HG03342 (cell line): Measurements from ENCODE around the gene GLI3.

Experiments used
- ATAC-seq: cut with Tn5 transposase; IDR thresholded peaks from one replicate; pipeline ENCODE4 v1.9.1; 2021; ENCODE audit warnings: mild to moderate bottlenecking, moderate library complexity; ENCODE audit not compliant: unreplicated experiment

Gene GLI3

DNA sequence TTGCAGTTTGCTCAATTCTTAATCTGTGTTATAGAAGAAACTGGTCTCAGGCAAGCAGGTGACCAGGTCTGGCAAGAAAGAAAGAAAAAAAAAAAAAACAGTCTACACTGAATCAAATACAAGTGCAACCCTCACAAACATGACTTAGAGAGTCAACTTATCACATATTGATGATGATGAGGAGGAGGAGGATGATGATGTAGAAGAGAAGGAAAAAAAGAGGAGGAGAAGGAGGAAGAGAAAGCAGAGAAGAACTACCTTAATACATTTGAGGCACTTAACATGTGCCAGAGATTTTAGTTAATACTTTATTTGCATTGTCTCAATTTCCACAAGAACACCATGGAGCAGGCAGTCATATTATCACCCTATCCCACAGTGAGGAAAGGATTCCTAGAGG lies 91.5 kb downstream of the GLI3 start:
- no peak for ATAC-seq

DNA sequence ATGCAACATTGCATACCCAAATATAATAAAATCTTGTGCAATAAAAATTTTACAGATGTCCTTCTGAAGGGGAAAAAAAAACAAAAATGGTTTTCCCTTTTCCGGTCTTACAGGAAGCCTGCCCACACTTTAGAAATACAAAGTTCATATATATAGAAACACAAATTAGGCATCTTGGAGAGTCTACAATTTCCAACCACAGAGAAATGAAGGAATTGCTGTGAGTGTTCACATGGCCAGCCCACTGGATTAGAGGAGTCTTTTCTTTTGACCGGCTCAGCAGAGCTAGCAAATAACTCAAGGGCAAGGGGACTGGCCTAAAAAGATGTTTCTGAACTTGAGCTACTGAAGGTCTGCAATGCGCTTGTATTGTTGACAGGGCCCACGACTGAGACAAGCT lies 92.4 kb downstream of the GLI3 start:
- no peak for ATAC-seq

DNA sequence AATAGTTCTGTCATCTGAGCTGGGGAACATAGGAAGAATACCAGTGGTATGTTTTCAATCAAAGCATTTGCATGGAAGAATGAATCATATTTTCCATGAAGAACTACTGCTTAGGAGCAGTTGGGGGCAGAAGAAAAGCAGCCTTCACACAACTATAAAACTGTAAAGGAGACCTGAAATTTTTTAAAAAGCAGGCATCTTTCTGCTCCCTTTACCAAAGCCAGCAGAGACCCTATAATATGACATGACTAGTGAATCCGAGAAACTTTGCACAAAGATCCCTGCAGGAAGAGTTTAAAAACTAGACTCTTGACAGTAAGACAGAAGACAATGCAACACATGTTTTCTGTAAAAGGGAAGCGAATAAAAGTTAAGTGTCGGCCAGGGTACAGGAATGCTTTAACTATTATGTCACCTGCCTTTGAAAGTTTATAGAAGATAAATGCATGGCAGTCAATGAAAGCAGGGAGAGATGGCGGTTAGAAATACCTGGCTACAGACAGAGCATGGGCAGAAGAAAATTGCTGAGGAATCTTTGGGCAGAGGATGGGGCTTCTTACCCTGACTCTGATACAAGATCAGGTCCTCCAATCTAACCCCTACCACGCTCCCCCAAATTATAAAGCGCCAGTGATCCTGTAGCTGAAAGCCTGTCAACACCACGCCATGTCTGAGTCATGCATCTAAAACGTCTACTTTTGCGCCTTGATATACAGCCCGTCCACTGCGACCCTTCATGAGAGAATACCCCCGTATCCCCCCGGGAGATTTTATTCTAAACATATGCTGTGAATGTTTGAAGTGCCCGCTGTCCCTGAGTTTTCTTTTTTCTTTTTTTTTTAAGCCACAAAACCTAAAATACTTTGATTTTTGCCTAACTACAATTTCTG lies 93.1 kb downstream of the GLI3 start:
- no peak for ATAC-seq

DNA sequence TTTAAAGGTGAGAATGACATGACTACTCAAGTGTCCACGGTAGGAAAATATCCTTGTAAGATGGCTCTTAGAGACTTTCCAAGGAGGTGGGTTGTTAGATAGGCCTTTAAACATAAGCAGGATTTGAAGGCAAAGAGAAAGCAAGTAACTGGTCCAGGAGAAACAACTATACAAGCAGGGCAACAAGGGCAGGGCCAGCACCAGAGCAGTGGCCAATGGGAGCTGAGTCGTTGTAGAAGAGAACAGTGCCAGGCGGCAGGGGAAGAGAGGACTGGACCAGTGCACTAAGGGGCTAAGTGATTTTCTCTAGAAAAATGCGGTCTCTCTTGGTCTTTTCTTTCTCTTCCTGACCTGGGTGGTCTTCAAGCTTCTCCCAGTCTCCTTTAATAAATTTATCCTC lies 94.9 kb downstream of the GLI3 start:
- ATAC-seq, result no peak

DNA sequence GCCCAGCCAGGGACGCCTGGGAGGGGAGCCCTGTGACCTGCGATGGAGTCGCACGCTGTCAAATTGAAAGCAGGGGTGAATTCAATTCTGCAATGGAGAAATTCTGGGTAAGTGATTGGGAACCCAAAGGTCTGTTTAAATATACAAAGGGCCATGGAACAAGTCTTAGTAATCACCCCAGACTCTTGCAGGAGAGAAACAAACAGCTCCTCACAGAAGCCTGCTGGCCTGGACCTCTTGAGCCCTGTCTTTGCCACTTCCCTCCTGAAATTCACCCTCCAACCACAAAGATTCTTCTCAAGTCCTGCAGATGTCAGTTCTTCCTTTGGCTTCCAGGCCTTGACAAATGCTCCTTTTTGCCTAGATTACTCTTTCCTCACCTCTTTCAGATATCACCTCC lies 97.3 kb downstream of the GLI3 start:
- ATAC-seq, result no peak

DNA sequence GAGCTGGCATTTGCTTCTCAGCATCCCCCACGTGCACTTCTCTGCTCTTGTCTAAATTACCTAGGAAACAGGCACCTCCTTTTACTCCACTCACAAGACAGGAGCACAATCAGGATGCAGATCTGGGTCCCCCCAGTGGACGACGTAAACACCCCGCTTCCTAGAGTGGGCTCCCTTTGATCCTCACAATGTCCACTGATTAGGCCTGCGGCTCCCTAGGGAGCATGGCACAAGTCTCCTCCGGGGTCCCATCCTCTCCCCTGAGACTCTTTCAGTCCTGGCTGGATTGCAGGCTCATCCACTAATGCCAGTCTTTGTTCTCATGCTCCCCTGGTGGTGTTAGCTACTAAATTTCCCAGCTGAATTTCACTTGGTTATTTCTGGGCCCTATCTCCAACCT lies 98.3 kb downstream of the GLI3 start:
- no peak for ATAC-seq

DNA sequence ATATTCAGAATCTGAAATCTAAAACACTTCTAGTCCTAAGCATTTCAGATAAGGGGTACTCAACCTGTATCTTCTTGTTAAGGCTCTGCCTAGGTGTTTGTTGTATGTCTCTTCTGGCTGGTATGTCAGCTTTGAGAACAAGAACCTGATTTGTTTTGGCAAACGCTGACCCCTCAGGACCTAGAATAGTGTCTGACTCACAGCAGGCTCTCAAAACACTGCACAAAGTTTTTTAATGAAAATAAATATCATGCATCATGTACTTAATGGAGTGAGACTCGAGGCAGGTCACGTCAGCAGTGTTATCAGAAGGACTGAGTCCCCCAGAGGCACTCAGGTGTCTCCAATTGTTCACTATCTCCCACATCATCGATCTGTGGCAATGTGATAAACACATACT lies 99.1 kb downstream of the GLI3 start:
- ATAC-seq, result no peak

DNA sequence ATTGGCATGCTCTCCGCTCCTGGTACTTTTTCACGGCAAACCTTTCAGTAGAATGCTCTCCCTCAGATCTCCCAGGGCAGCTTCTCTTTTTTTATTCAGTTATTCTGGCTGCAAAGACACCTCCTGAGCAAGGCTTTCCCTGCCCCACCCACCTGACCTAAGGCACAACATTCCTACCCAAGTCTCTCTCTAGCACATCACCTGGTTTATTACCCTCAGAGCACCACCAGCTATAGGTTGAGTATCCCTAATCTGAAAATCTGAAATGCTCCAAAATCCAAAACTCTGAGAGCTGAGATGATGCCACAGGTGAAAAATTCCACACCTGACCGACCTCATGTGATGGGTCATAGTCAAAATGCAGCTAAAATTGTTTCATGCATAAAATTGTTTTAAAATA lies 99.6 kb downstream of the GLI3 start:
- no peak for ATAC-seq

DNA sequence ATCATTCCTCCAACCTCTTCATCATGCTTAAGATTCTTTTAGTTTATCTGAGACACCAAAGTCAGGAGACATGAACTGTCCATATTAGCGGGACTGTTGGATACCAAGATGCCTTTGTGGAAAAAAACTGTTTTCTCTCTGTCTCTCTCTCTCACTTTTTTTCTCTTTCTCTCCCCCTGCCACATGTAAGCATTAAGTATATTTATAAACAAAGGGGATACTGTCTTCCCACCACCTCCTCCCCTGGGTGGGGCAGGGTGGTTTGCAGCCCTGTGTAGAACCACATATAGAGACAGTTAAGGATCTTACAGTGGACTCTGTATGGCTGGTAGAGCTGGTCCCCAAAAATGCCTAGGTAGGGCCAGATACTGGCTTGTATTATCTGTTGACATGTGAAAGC lies 101.3 kb downstream of the GLI3 start:
- ATAC-seq, result no peak

DNA sequence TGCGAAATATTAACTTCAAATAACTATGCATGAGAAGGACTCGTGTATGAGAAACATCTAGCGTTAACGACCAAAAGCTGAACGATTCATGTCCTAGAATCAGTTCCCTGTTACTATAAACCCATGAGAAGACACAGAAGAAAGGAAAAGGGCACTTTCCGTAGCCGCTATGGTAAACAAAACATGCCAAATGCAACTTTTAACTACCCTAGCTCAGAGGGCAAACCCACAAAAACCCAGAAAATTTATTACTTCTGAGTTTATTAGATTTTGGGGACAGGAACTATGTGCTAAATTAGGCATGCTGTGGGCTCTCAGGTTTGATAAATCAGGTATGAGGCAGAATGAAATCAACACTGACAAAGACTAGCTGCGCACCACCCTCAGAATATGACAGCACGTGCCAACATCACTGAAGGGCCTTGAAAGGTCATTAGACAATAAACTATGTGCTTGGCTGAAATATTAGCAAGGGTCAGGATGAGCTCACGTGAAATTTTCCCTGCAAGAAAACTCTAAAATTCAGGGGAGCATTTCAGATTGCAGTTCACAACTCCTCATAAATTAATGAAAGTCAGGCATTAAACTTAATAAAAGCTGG lies 102.6 kb downstream of the GLI3 start:
- ATAC-seq, result no peak

DNA sequence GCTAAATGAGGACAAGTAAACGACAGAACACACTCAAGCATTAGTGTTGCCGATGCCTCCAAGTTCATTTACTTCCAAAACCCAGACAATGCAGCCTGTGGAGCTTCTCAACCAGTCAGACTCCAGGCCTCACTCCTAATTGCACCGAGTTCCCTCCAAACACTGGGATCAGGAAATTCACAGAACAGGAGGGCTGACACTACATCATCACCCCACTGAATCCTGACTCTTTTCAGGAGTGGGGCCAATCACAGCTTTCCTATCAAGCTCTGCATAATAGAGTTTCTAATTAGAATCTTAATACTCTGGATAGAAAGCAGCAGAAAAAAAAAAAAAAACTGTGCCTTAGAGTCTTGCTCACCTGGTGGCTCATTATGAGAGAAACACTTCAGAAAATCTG lies 103.7 kb downstream of the GLI3 start:
- no peak for ATAC-seq

DNA sequence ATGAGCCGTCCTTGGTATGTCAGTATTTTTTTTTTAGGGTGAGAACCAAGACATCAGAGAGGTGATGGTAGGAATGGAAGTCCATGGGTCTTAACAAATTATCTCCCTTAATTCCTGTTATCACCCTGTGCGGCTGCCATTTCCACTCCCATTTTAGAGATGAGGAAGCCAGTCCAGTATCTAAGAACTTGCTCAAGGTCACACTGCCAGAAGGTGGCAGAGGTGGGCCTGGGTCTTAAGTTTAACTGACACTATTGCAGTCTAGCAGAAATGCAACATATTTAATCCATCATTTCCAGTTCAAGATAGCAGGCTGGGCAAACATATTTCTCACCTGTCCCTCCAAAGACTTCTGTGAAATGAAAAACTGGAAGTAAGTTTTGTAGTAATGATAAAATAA lies 108.3 kb downstream of the GLI3 start:
- ATAC-seq, result no peak

DNA sequence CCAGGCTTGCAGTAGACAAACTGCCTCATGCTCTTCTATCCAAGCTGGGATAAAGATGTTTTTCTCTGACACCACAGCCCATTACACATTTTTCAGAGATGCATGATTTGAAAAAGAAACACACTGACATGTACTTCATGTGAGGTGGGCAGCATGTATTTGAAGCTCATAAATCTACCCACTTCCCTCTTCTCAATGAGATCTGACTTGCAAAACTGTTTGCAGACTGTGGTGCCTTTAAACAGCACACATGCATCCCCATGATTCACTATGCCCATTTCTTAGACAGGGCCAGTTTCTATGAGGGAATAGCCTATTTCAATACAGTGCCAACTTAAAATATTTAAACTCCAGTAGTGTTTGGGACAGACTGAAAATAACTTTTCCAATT lies 109.8 kb downstream of the GLI3 start:
- no peak for ATAC-seq

DNA sequence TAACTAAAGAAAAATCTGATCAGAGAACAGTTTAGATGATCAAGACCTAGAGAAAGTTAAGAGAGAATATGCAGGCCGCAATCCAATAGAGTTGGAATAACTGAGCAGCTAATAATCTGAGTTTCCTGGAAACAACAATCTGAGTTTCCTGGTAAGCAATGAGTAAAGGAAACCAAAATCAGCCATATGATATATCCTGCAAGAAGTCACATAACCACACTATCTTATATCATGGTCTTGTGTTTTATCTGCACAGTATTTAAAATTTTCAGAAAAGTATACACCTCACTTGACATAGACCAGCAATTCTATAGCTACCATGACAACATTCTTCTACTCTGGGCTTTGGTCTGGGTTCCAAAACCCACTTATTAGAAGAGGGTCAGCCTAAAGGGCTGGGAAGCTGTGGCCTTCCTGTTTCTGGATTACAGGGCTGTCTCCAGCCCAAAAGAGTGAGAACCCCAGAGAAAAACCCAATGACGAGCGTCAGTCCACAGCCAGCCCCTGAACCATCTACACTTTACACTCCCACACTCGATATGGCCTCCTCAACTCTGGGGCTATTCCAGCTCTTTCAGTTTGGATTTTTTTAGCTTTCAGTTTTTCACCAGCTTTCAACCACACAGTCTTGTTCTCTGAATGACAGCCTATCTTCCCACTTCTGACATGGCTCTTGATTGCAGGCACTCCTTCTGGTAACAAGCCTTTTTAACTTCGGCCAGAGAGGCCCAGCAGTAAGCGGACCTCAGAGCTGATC lies 110.4 kb downstream of the GLI3 start:
- ATAC-seq, result no peak

DNA sequence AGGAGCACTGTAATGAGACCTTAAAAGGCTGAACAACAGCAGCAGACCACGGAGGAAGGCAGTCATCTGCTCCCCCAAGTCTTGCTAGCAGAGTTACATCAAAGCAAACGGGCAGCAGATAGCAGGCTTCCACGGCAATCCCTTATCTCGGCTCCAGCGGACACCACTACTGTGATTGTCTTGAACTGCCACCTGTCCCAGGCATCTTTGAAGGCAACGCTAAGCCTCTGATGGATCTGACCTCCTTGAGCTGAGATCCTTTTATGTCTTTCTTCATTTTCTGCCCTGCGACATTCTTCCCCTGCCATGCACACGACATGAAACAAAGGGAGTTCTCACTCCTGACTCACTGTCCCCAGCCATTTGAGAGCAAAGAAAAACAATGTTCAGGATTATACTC lies 111.7 kb downstream of the GLI3 start:
- ATAC-seq, result no peak

DNA sequence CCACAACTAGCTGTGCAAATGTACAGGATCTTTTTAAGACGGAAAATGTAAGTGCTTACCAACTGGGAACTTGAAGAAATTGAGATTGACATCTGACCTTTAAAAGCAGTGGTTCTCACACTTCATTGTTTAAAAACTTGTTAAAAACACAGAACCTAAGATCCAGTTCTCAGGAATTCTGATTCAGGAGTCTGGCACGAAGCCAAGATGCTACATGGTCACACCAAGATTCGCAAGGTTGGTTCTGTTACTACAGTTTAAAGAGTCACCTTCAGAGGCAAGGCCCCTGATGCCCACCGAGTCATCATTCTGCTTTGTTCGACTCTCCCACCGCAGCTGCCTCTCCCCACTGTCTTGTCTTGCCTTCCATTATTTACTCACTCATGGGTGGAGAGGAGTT lies 113.3 kb downstream of the GLI3 start:
- ATAC-seq, result no peak

DNA sequence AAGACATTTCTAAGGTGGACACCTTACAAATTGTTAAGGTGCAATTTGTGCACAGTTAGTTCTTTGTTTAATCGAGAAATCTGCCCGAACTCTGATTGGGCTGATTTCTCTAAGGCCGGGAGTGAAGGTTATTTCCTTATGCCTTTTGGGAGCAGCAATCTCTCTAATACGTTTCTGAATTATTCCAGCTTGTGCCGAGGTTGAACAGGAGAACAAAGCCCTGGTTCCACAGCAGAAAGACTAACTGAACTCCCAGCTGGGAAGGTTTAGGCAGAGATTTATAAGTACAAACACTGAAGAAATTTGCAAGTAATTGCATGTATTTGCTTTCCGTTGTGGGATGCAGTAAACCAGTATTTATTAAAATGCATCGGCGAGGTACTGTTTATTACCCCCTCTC lies 116.8 kb downstream of the GLI3 start:
- no peak for ATAC-seq

DNA sequence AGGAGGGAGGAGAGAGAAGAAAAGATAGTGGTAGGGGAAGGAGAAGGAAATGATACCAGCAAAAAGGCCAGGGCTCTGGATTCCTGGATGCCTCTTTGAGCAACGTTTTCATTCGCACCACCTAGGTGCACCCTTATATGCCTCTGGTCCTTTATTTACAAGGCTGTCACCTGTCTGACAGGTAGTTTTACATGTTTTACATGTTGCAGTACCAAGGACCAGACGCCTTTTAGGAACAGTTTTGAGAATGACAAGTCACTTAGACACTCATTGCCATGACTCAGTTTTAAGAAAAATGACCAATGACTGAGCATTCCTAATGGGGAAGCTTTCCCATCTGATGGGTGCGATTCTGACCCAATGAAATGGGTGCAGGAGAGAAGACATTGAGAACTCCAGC lies 119.8 kb downstream of the GLI3 start:
- no peak for ATAC-seq

DNA sequence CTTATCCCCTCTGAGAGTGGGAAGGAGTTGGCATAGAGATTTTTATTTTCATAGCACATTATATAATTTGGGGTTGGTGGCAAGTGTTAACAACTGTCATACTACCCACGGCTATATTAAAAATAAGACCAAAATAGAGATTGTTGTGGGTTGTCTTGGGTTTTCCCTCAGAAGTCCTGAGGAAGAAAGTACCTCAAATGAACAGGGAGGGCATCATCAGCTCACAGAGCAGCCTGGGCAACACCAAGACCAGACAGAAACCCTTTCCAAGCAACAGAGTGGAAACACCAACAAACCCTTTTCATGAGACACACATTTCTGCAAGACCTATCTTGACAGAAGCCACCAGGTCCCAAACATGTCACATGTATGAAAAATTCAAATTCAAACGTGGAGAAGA lies 121.2 kb downstream of the GLI3 start:
- no peak for ATAC-seq

DNA sequence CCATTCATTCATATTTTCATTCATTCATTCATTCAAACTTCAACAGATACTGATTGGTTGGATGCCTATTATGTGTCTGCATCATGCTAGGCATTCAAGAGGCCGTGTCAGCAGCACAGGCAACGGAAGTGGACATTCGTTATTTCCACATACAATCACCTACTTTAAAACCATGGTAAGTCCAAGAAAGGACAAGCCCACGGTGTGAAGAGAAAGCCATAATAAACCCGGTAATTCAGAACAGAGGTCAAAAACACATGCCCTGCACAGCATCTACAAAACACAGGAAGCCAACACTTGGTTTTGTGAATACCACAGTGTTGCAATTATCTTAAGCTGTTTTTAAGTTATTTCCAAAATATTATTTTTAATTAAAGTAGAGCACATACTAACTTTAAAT lies 126.7 kb downstream of the GLI3 start:
- no peak for ATAC-seq

DNA sequence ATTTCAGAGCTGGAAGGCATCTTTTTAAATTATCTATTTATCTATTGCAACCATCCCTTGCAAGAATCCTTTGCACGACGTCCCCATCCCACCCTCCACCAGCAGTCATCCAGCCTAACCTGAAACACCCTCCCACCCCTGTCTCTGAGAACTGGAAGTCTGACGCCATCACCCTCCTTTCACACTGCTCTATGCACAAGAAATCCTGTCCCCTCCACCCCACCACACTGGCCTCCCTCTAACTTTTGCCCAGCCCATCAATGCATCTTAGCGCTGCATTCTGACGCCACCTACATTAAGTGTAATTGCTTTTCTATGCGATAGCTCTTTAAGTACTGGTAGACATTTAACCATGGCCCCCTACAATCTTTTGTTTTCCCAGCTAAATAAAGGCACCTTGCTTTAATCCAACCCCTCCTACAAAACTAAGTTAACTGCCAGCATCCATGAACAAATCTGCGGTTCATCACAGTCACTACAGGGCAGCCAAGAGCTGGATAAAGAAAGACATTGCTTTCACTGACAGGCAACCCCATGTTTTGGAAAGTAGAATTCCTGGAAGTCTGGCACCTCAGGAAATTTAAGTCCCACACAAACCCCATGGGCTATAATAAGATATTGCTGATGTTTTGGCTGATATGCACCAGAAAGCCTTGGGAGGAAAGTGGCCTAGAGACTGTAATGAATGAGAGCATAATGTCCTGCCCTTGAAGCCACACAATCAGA lies 128.0 kb downstream of the GLI3 start:
- ATAC-seq, result no peak
